Neural cell (in vitro differentiated cells): ENCODE measurements around the gene NKAIN2.

Experiments
- EP300 ChIP-seq: fragments of 450-650 bp; conservative IDR thresholded peaks from 2 replicates; pipeline ENCODE4 v1.6.1; 2014; ENCODE audit warnings: antibody characterized with exemption, mild to moderate bottlenecking, moderate library complexity; ENCODE audit not compliant: poor library complexity, severe bottlenecking
- EZH2 ChIP-seq: fragments of 200-600, 300-800 bp; shearing (Covaris generic), sonication (generic); IDR thresholded peaks from 2 replicates; pipeline ENCODE4 v1.6.1; 2014; ENCODE audit warnings: antibody characterized with exemption, low read length, borderline replicate concordance, mild to moderate bottlenecking; ENCODE audit not compliant: insufficient read depth, poor library complexity, severe bottlenecking
- MXI1 ChIP-seq: fragments of 450-650 bp; conservative IDR thresholded peaks from 2 replicates; pipeline ENCODE4 v1.6.1; 2014; ENCODE audit warnings: antibody characterized with exemption, mild to moderate bottlenecking; ENCODE audit not compliant: poor library complexity, severe bottlenecking
- POLR2AphosphoS5 ChIP-seq: IDR thresholded peaks from 2 replicates; pipeline ENCODE4 v1.6.1; 2012
- RAD21 ChIP-seq: fragments of 450-650 bp; conservative IDR thresholded peaks from 2 replicates; pipeline ENCODE4 v1.6.1; 2014; ENCODE audit warnings: antibody characterized with exemption, mild to moderate bottlenecking, moderate library complexity
- SMC3 ChIP-seq: fragments of 450-650 bp; conservative IDR thresholded peaks from 2 replicates; pipeline ENCODE4 v1.6.1; 2014; ENCODE audit warnings: antibody characterized with exemption, mild to moderate bottlenecking, moderate library complexity; ENCODE audit not compliant: poor library complexity
- TAF1 ChIP-seq: IDR thresholded peaks from 2 replicates; pipeline ENCODE4 v1.6.1; 2012; ENCODE audit warnings: low read depth
- TF ChIP-seq, protein P1 (sequence below): fragments of 450-650 bp; IDR thresholded peaks from 2 replicates; pipeline ENCODE4 v1.5.1; 2014; ENCODE audit warnings: antibody characterized with exemption, mild to moderate bottlenecking, moderate library complexity; ENCODE audit not compliant: poor library complexity, severe bottlenecking
- TF ChIP-seq, protein P2 (sequence below): IDR thresholded peaks from 2 replicates; pipeline ENCODE4 v1.6.1; 2012; ENCODE audit warnings: borderline replicate concordance

DNA sequence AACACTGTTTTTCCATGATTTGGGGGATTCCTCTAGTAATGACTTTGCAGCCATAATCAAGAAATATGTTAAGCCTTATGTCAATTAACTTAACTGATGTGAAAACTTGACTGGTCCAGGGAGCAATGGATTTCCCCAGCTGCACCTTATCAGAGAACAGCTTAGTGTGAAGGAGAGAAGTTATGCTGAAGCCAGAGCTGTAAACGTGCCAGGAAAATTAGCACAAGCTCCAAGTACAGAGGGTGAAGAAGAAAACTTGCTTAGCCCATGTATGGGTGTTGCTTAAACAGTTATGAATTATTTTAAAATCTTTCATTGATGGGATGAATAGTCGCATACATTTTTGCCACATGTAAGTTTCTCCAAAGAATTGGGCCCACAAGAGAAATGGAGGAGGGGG is 943.7 kb downstream of the NKAIN2 start:
- TF ChIP-seq, protein P1, sequence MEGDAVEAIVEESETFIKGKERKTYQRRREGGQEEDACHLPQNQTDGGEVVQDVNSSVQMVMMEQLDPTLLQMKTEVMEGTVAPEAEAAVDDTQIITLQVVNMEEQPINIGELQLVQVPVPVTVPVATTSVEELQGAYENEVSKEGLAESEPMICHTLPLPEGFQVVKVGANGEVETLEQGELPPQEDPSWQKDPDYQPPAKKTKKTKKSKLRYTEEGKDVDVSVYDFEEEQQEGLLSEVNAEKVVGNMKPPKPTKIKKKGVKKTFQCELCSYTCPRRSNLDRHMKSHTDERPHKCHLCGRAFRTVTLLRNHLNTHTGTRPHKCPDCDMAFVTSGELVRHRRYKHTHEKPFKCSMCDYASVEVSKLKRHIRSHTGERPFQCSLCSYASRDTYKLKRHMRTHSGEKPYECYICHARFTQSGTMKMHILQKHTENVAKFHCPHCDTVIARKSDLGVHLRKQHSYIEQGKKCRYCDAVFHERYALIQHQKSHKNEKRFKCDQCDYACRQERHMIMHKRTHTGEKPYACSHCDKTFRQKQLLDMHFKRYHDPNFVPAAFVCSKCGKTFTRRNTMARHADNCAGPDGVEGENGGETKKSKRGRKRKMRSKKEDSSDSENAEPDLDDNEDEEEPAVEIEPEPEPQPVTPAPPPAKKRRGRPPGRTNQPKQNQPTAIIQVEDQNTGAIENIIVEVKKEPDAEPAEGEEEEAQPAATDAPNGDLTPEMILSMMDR, result no peak
- TF ChIP-seq EZH2 (no peak), TAF1 (no peak), POLR2AphosphoS5 (no peak), EP300 (no peak), RAD21 (no peak), SMC3 (no peak), MXI1 (no peak)
- TF ChIP-seq, protein P2, sequence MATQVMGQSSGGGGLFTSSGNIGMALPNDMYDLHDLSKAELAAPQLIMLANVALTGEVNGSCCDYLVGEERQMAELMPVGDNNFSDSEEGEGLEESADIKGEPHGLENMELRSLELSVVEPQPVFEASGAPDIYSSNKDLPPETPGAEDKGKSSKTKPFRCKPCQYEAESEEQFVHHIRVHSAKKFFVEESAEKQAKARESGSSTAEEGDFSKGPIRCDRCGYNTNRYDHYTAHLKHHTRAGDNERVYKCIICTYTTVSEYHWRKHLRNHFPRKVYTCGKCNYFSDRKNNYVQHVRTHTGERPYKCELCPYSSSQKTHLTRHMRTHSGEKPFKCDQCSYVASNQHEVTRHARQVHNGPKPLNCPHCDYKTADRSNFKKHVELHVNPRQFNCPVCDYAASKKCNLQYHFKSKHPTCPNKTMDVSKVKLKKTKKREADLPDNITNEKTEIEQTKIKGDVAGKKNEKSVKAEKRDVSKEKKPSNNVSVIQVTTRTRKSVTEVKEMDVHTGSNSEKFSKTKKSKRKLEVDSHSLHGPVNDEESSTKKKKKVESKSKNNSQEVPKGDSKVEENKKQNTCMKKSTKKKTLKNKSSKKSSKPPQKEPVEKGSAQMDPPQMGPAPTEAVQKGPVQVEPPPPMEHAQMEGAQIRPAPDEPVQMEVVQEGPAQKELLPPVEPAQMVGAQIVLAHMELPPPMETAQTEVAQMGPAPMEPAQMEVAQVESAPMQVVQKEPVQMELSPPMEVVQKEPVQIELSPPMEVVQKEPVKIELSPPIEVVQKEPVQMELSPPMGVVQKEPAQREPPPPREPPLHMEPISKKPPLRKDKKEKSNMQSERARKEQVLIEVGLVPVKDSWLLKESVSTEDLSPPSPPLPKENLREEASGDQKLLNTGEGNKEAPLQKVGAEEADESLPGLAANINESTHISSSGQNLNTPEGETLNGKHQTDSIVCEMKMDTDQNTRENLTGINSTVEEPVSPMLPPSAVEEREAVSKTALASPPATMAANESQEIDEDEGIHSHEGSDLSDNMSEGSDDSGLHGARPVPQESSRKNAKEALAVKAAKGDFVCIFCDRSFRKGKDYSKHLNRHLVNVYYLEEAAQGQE, result no peak
